H1 (cell line): ENCODE data around the gene LYVE1. TPM values are rescaled to one million over a fixed set of nuclear protein-coding genes. Genes with fewer than 3 reads are reported as not detected.

Experiments
- CTCF ChIA-PET: fragments of 300-600 bp; sonication (Branson Sonifier 250); formaldehyde crosslinking; loops from one replicate; lab custom pipeline; 2021; ENCODE audit not compliant: partially characterized antibody; lab: Charles Lee
- POLR2A ChIA-PET: fragments of 300-600 bp; sonication (Branson Sonifier 250); formaldehyde crosslinking; loops from one replicate; lab custom pipeline; 2021; ENCODE audit warnings: inconsistent platforms; ENCODE audit not compliant: partially characterized antibody; lab: Charles Lee
- DNase-seq, 2 experiments: peaks; one replicate each; pipeline versions ENCODE4 v3.0.0 to v3.0.0-alpha.2; 2010 to 2022; ENCODE audit warnings: low spot score in 2 of 2, low read depth in 1 of 2, mixed read lengths in 1 of 2
- FAIRE-seq: peaks from 2 replicates; lab custom pipeline; 2011; peaks lifted over from hg19 to GRCh38; lab: Jason Lieb, UNC
- H2AFZ ChIP-seq: 2 replicates; pipeline ENCODE4 v1.8.1; 2012; ENCODE audit warnings: low read length, inconsistent platforms
- H2AK5ac ChIP-seq: 2 replicates; pipeline ENCODE4 v1.6.1; 2013; ENCODE audit warnings: low read depth, low read length
- H2BK120ac ChIP-seq: replicated peaks from 2 replicates; pipeline ENCODE3; 2013; ENCODE audit warnings: low read depth, low read length, inconsistent platforms
- H2BK12ac ChIP-seq: 2 replicates; pipeline ENCODE4 v1.6.1; 2013; ENCODE audit warnings: low read depth, low read length
- H2BK15ac ChIP-seq: 2 replicates; pipeline ENCODE4 v1.6.1; 2013; ENCODE audit warnings: low read length
- H2BK20ac ChIP-seq: 2 replicates; pipeline ENCODE4 v1.6.1; 2013; ENCODE audit warnings: low read length
- H2BK5ac ChIP-seq: 2 replicates; pipeline ENCODE4 v1.6.1; 2013; ENCODE audit warnings: low read depth, low read length
- H3K14ac ChIP-seq: 2 replicates; pipeline ENCODE4 v1.6.1; 2013; ENCODE audit warnings: inconsistent platforms; ENCODE audit not compliant: insufficient read length
- H3K18ac ChIP-seq: 2 replicates; pipeline ENCODE4 v1.6.1; 2013; ENCODE audit warnings: low read length; ENCODE audit errors: extremely low read depth
- H3K23ac ChIP-seq: 2 replicates; pipeline ENCODE4 v1.6.1; 2013; ENCODE audit warnings: inconsistent platforms; ENCODE audit not compliant: insufficient read length
- H3K23me2 ChIP-seq: 2 replicates; pipeline ENCODE4 v1.6.1; 2013; ENCODE audit warnings: low read depth, low read length
- H3K27ac ChIP-seq: 2 replicates; pipeline ENCODE4 v1.6.1; 2011; ENCODE audit warnings: low read depth, low read length, inconsistent platforms
- H3K27me3 ChIP-seq, 4 experiments: replicated peaks in 1 of 4; 1 replicate in 1 of 4; 2 replicates in 3 of 4; pipeline versions ENCODE4 v1.6.1 to v1.8.1; 2011 to 2013; ENCODE audit warnings: low read length in 3 of 4, mild to moderate bottlenecking in 3 of 4, inconsistent platforms in 2 of 4, mixed read lengths in 2 of 4, moderate library complexity in 1 of 4; ENCODE audit not compliant: control insufficient read depth in 3 of 4, insufficient read depth in 3 of 4; ENCODE audit errors: extremely low read depth in 1 of 4
- H3K36me3 ChIP-seq, 4 experiments: 2 replicates each; pipeline versions ENCODE4 v1.6.1 to v1.8.1; 2011 to 2013; ENCODE audit warnings: mild to moderate bottlenecking in 4 of 4, low read length in 3 of 4, moderate library complexity in 2 of 4, control low read depth in 1 of 4, inconsistent platforms in 1 of 4; ENCODE audit not compliant: insufficient read depth in 4 of 4, control insufficient read depth in 2 of 4
- H3K4ac ChIP-seq: replicated peaks from 2 replicates; pipeline ENCODE3; 2013; ENCODE audit warnings: low read length, low read depth, mixed read lengths, inconsistent platforms; ENCODE audit not compliant: insufficient read length
- H3K4me1 ChIP-seq, 4 experiments: replicated peaks in 1 of 4; 1 replicate in 1 of 4; 2 replicates in 3 of 4; pipeline versions ENCODE4 v1.6.1 to v1.8.1; 2011 to 2013; ENCODE audit warnings: low read length in 3 of 4, inconsistent platforms in 2 of 4, mixed read lengths in 1 of 4; ENCODE audit not compliant: insufficient read depth in 4 of 4, control insufficient read depth in 3 of 4
- H3K4me2 ChIP-seq, 2 experiments: 2 replicates each; pipeline versions ENCODE4 v1.6.1 to v1.8.1; 2011 to 2013; ENCODE audit warnings: low read depth in 2 of 2, low read length in 2 of 2, control low read depth in 1 of 2, inconsistent platforms in 1 of 2, mild to moderate bottlenecking in 1 of 2; ENCODE audit not compliant: insufficient read depth in 1 of 2
- H3K4me3 ChIP-seq, 4 experiments: fragments of 200-600, 300-600 bp in 1 of 4; sonication (generic), shearing (Covaris generic), sonication (Bioruptor Twin) in 1 of 4; 2 replicates each; pipeline versions ENCODE4 v1.5.1 to v1.8.1; 2011 to 2016; ENCODE audit warnings: low read length in 4 of 4, low read depth in 3 of 4, control low read depth in 2 of 4, inconsistent platforms in 2 of 4, mild to moderate bottlenecking in 2 of 4, mixed read lengths in 1 of 4, moderate library complexity in 1 of 4; ENCODE audit not compliant: insufficient read depth in 2 of 4; ENCODE audit errors: extremely low read depth in 1 of 4
- H3K56ac ChIP-seq: replicated peaks from 2 replicates; pipeline ENCODE3; 2013; ENCODE audit warnings: low read depth, mild to moderate bottlenecking, mixed read lengths, low read length, inconsistent platforms; ENCODE audit not compliant: insufficient read length
- H3K79me1 ChIP-seq: 2 replicates; pipeline ENCODE4 v1.6.1; 2013; ENCODE audit warnings: low read depth, low read length, control low read depth
- H3K79me2 ChIP-seq, 2 experiments: 2 replicates each; pipeline versions ENCODE4 v1.6.1 to v1.8.1; 2012 to 2013; ENCODE audit warnings: low read length in 2 of 2, mild to moderate bottlenecking in 2 of 2, inconsistent platforms in 1 of 2; ENCODE audit not compliant: insufficient read depth in 2 of 2, control insufficient read depth in 1 of 2
- H3K9ac ChIP-seq, 4 experiments: replicated peaks in 1 of 4; 1 replicate in 1 of 4; 2 replicates in 3 of 4; pipeline versions ENCODE4 v1.6.1 to v1.8.1; 2011 to 2013; ENCODE audit warnings: low read depth in 3 of 4, low read length in 3 of 4, control low read depth in 2 of 4, mild to moderate bottlenecking in 2 of 4, moderate library complexity in 2 of 4, inconsistent platforms in 1 of 4; ENCODE audit errors: extremely low read depth in 1 of 4
- H3K9me3 ChIP-seq, 2 experiments: 2 replicates each; pipeline versions ENCODE4 v1.6.1 to v1.8.1; 2012 to 2013; ENCODE audit warnings: mild to moderate bottlenecking in 2 of 2, moderate library complexity in 2 of 2, control low read depth in 1 of 2, inconsistent platforms in 1 of 2, low read depth in 1 of 2, low read length in 1 of 2, mixed read lengths in 1 of 2; ENCODE audit not compliant: insufficient read depth in 2 of 2
- H4K20me1 ChIP-seq, 2 experiments: replicated peaks in 1 of 2; 2 replicates each; pipeline versions ENCODE3 to v1.8.1; 2011 to 2013; ENCODE audit warnings: inconsistent platforms in 2 of 2, low read length in 2 of 2, mild to moderate bottlenecking in 1 of 2; ENCODE audit not compliant: insufficient read depth in 2 of 2, control insufficient read depth in 1 of 2
- H4K5ac ChIP-seq: 2 replicates; pipeline ENCODE4 v1.6.1; 2013; ENCODE audit warnings: low read length, low read depth, mixed read lengths, inconsistent platforms; ENCODE audit not compliant: insufficient read length
- H4K8ac ChIP-seq: 2 replicates; pipeline ENCODE4 v1.8.0; 2013; ENCODE audit warnings: mild to moderate bottlenecking, moderate library complexity, low read length, inconsistent platforms; ENCODE audit not compliant: insufficient read depth; ENCODE audit errors: extremely low read depth
- H4K91ac ChIP-seq: replicated peaks from 2 replicates; pipeline ENCODE3; 2013; ENCODE audit warnings: low read length, mixed read lengths, inconsistent platforms; ENCODE audit not compliant: insufficient read length
- EGR1 ChIP-seq: IDR thresholded peaks from 2 replicates; pipeline ENCODE4 v1.6.1; 2011; ENCODE audit warnings: low read depth, low read length, borderline replicate concordance
- JUN ChIP-seq: IDR thresholded peaks from 2 replicates; pipeline ENCODE4 v1.6.1; 2011; ENCODE audit warnings: low read depth, mild to moderate bottlenecking, improper control_type of control experiment, low read length
- RAD21 ChIP-seq, 2 experiments: IDR thresholded peaks in 1 of 2; conservative IDR thresholded peaks in 1 of 2; 2 replicates each; pipeline ENCODE4 v1.6.1; 2011; ENCODE audit warnings: low read depth in 2 of 2, low read length in 2 of 2, improper control_type of control experiment in 1 of 2, inconsistent platforms in 1 of 2, mild to moderate bottlenecking in 1 of 2, moderate library complexity in 1 of 2
- SP2 ChIP-seq: IDR thresholded peaks from 2 replicates; pipeline ENCODE4 v1.6.1; 2012; ENCODE audit warnings: mild to moderate bottlenecking, low read length, inconsistent platforms
- TAF7 ChIP-seq: optimal IDR thresholded peaks from 2 replicates; pipeline ENCODE3; 2011; ENCODE audit warnings: low read depth, mild to moderate bottlenecking, inconsistent platforms, low read length, moderate library complexity, borderline replicate concordance
- WGBS, 2 experiments: shearing (Covaris generic) in 1 of 2; methylation state at CpG; one replicate each; pipeline versions ENCODE4 v1.1.6 to v1.1.7; 2013 to 2015; ENCODE audit warnings: low lambda C conversion rate in 2 of 2, mixed read lengths in 2 of 2, inconsistent platforms in 1 of 2, low coverage in 1 of 2, missing lambda C conversion rate in 1 of 2; ENCODE audit not compliant: insufficient replicate concordance in 2 of 2, insufficient coverage in 1 of 2, insufficient read length in 1 of 2; ENCODE audit errors: extremely low coverage in 1 of 2, missing lambda C conversion rate in 1 of 2; 5-methylcytosine and 5-hydroxymethylcytosine counted together
- polyA plus RNA-seq, 7 experiments: library from polyadenylated mRNA; depleted of rRNA in 3 of 7; stranded (reverse) in 5 of 7; unstranded in 2 of 7; fragments of >200 nt in 5 of 7; fragments of 200-250 nt in 2 of 7; gene quantifications; 1 replicate in 5 of 7; 2 replicates in 1 of 7; 4 replicates in 1 of 7; pipeline versions ENCODE4 v1.2.1 to v1.2.3, GENCODE V29; 2011 to 2013; ENCODE audit warnings: missing spikeins in 2 of 7, mixed read lengths in 2 of 7
- total RNA-seq: library from RNA; stranded (reverse); fragmentation: NEBNext Ultra II Directional; extraction: Animal tissue kit (Norgen Biotek cat#: 25700); gene quantifications from 2 replicates; pipeline ENCODE4 v1.2.1, GENCODE V29; 2021

Gene LYVE1
- total and polyA plus RNA-seq, 2 of the 8 experiments (the other 6 are each of a cell fraction or from before 2014, with no cell fraction given): 0.09 TPM; not detected in 1

DNA sequence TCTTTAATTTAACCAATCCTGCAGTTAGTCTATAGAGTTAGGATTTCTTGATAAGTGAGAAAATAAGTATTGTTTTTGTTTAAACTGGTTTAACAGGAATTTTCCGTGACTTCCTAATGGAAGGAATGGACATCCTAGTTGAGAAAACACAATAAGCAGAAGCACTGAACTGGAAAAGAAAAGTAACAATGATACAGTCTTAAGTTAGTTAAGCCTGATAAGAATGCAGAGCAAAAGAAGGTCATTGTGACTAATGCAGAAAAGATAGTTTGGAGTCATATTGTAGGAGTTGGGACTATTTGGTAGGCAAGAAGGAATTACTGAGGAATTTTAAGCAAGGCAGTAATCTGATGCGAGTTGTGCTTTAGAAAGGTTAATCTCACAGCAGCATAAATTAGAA is 39.2 kb downstream of the LYVE1 start:
- FAIRE-seq (no peak), DNase-seq (no peak)
- Histone ChIP-seq H3K27me3 (no peaks in the 10 kb centered on the region), H3K9ac (no peak overlapping the region), H3K27ac (no peak overlapping the region), H2AFZ (no peak overlapping the region), H2BK15ac (no peak overlapping the region), H3K9me3 (no peaks in the 10 kb centered on the region), H4K91ac (no peak overlapping the region), H3K4ac (no peak overlapping the region), H2BK12ac (no peak overlapping the region), H3K23me2 (no peaks in the 10 kb centered on the region), H2BK20ac (no peak overlapping the region), H3K79me1 (no peaks in the 10 kb centered on the region), H2AK5ac (no peak overlapping the region), H4K5ac (no peak overlapping the region), H3K18ac (no peak overlapping the region), H3K36me3 (peaks cover 0 to 8% (median under 1%) of the 10 kb centered on the region in 4 experiments; a peak in 3 of 8 replicates), H3K14ac (no peak overlapping the region), H3K4me1 (no peaks in the 10 kb centered on the region), H3K79me2 (no peaks in the 10 kb centered on the region), H3K4me3 (no peak overlapping the region), H3K23ac (no peak overlapping the region), H2BK120ac (no peak overlapping the region), H4K8ac (no peak overlapping the region), H3K4me2 (no peak overlapping the region), H3K56ac (no peak overlapping the region), H2BK5ac (no peak overlapping the region), H4K20me1 (no peaks in the 10 kb centered on the region)
- TF ChIP-seq SP2 (no peak), RAD21 (IDR thresholded peaks at IDR 0.05 in 1 of 2, conservative IDR thresholded peaks at IDR 0.05 in 1 of 2; ENCODE audit: low read depth in 2 of 2, low read length in 2 of 2) (no peak), TAF7 (no peak), EGR1 (no peak), JUN (no peak)
- CTCF ChIA-PET: interaction anchor here (0.8 kb wide), 1 partner anchor 18 kb away, joined by 3 read pairs; no protein-coding TSS in a partner anchor
- POLR2A ChIA-PET: no interaction called here
- 87% methylated on average over 2 of the region's 2 CpGs; no CpG with 5 or more reads in 1 of the 2 experiments for WGBS, 2 experiments
